K562 (cell line): Measurements from ENCODE around the gene GALNT16.

ENCODE experiments used
- CTCF ChIP-seq, 3 experiments: IDR thresholded peaks in 2 of 3; conservative IDR thresholded peaks in 1 of 3; 2 replicates each; pipeline ENCODE4 v1.5.1; 2011 to 2012; ENCODE audit warnings: low read length in 3 of 3, mild to moderate bottlenecking in 3 of 3, control low read depth in 2 of 3, improper control_type of control experiment in 1 of 3, inconsistent platforms in 1 of 3, low read depth in 1 of 3, mixed read lengths in 1 of 3, moderate library complexity in 1 of 3; ENCODE audit not compliant: insufficient read depth in 2 of 3
- HNRNPL ChIP-seq: fragments of 200-400 bp; formaldehyde crosslinking; IDR thresholded peaks from 2 replicates; pipeline ENCODE4 v1.6.1; 2017; ENCODE audit warnings: low read depth, mild to moderate bottlenecking, low read length
- HOMEZ ChIP-seq: fragments of 250-450 bp; sonication (Bioruptor Pico); IDR thresholded peaks from 2 replicates; pipeline ENCODE4 v1.4.0; 2020; ENCODE audit warnings: mild to moderate bottlenecking, moderate library complexity
- MXI1 ChIP-seq: IDR thresholded peaks from 2 replicates; pipeline ENCODE4 v1.6.1; 2011; ENCODE audit warnings: low read depth, mild to moderate bottlenecking, improper control_type of control experiment, low read length
- POLR2A ChIP-seq: fragments of 450-650 bp; conservative IDR thresholded peaks from 2 replicates; pipeline ENCODE4 v1.6.1; 2016
- SRSF1 ChIP-seq: fragments of 200-400 bp; formaldehyde crosslinking; IDR thresholded peaks from 2 replicates; pipeline ENCODE4 v1.6.1; 2017; ENCODE audit warnings: mild to moderate bottlenecking, low read depth, low read length, moderate library complexity
- ZNF263 ChIP-seq: sonication (generic); formaldehyde crosslinking; IDR thresholded peaks from 2 replicates; pipeline ENCODE4 v1.8.0; 2022; ENCODE audit warnings: mild to moderate bottlenecking, missing genetic modification reagents, borderline replicate concordance
- ZNF398 ChIP-seq: fragments of 250-450 bp; sonication (Bioruptor Pico); IDR thresholded peaks from 2 replicates; pipeline ENCODE4 v1.8.0; 2021; ENCODE audit warnings: moderate library complexity, mild to moderate bottlenecking, inconsistent platforms
- ZNF407 ChIP-seq: fragments of 450-650 bp; IDR thresholded peaks from 2 replicates; pipeline ENCODE4 v1.6.1; 2016; ENCODE audit warnings: low read depth
- TF ChIP-seq, protein P1 (sequence below): fragments of 450-650 bp; formaldehyde crosslinking; IDR thresholded peaks from 2 replicates; pipeline ENCODE4 v1.4.0; 2020; ENCODE audit warnings: mild to moderate bottlenecking
- TF ChIP-seq, protein P2 (sequence below), 2 experiments: fragments of 450-650 bp; IDR thresholded peaks; 2 replicates each; pipeline ENCODE4 v1.6.1; 2016
- TF ChIP-seq, protein P3 (sequence below): IDR thresholded peaks from 2 replicates; pipeline ENCODE4 v1.6.1; 2012; ENCODE audit warnings: low read depth, low read length, improper control_type of control experiment, borderline replicate concordance

GRCh38 chr14:69237142-69237541 is 22.8 kb upstream of the GALNT16 start:
- TF ChIP-seq HNRNPL (no peak), CTCF (IDR thresholded peaks at IDR 0.05 in 2 of 3, conservative IDR thresholded peaks at IDR 0.05 in 1 of 3; ENCODE audit: insufficient read depth in 2 of 3, low read depth in 1 of 3, low read length in 3 of 3) (no peak), ZNF263 (CRISPR knock-in tag) (no peak), ZNF398 (CRISPR knock-in tag) (no peak), MXI1 (no peak), HOMEZ (CRISPR knock-in tag) (no peak), ZNF407 (no peak), SRSF1 (no peak), POLR2A (no peak)
- TF ChIP-seq, protein P1, sequence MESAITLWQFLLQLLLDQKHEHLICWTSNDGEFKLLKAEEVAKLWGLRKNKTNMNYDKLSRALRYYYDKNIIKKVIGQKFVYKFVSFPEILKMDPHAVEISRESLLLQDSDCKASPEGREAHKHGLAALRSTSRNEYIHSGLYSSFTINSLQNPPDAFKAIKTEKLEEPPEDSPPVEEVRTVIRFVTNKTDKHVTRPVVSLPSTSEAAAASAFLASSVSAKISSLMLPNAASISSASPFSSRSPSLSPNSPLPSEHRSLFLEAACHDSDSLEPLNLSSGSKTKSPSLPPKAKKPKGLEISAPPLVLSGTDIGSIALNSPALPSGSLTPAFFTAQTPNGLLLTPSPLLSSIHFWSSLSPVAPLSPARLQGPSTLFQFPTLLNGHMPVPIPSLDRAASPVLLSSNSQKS (CRISPR knock-in tag) = no peak
- TF ChIP-seq, protein P2, sequence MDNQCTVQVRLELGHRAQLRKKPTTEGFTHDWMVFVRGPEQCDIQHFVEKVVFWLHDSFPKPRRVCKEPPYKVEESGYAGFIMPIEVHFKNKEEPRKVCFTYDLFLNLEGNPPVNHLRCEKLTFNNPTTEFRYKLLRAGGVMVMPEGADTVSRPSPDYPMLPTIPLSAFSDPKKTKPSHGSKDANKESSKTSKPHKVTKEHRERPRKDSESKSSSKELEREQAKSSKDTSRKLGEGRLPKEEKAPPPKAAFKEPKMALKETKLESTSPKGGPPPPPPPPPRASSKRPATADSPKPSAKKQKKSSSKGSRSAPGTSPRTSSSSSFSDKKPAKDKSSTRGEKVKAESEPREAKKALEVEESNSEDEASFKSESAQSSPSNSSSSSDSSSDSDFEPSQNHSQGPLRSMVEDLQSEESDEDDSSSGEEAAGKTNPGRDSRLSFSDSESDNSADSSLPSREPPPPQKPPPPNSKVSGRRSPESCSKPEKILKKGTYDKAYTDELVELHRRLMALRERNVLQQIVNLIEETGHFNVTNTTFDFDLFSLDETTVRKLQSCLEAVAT (IDR thresholded peaks at IDR 0.05) = no peak
- TF ChIP-seq, protein P3, sequence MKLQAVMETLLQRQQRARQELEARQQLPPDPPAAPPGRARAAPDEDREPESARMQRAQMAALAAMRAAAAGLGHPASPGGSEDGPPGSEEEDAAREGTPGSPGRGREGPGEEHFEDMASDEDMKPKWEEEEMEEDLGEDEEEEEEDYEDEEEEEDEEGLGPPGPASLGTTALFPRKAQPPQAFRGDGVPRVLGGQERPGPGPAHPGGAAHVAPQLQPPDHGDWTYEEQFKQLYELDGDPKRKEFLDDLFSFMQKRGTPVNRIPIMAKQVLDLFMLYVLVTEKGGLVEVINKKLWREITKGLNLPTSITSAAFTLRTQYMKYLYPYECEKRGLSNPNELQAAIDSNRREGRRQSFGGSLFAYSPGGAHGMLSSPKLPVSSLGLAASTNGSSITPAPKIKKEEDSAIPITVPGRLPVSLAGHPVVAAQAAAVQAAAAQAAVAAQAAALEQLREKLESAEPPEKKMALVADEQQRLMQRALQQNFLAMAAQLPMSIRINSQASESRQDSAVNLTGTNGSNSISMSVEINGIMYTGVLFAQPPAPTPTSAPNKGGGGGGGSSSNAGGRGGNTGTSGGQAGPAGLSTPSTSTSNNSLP = no peak
